ENCODE data around the gene CDK6.
"Not testable (repeated sequence)": the region's sequence is repeated elsewhere in the genome, so short reads cannot be mapped to it uniquely, and the experiment has no call there.

Gene CDK6

GRCh38 chr7:92614660-92615174 is 221.7 kb downstream of the CDK6 start:
- no peak for DNase-seq

GRCh38 chr7:92613720-92614119 is 222.7 kb downstream of the CDK6 start:
- DNase-seq, result no peak

GRCh38 chr7:92613214-92613613 is 223.2 kb downstream of the CDK6 start:
- no peak for DNase-seq

- DNase-seq, result no peak
Observed at GRCh38 chr7:92612501-92612900, 223.9 kb downstream of the CDK6 start.

GRCh38 chr7:92611735-92612134 is 224.6 kb downstream of the CDK6 start:
- no peak for DNase-seq

- DNase-seq, result peak; percentile 7
Observed at GRCh38 chr7:92609921-92610518, 226.4 kb downstream of the CDK6 start.

- DNase-seq, result no peak
Observed at GRCh38 chr7:92608380-92609322, 227.7 kb downstream of the CDK6 start.

GRCh38 chr7:92606985-92607384 is 229.4 kb downstream of the CDK6 start:
- no peak for DNase-seq

GRCh38 chr7:92604517-92604916 is 231.9 kb downstream of the CDK6 start:
- not testable (repeated sequence) for DNase-seq

GRCh38 chr7:92603089-92603445 is 233.3 kb downstream of the CDK6 start:
- no peak for DNase-seq

GRCh38 chr7:92602352-92603088 is 233.9 kb downstream of the CDK6 start:
- DNase-seq, result no peak

GRCh38 chr7:92598310-92598981 is 237.9 kb downstream of the CDK6 start:
- no peak for DNase-seq

GRCh38 chr7:92595281-92595680 is 241.1 kb downstream of the CDK6 start:
- DNase-seq, result no peak

- DNase-seq, result no peak
Observed at GRCh38 chr7:92594746-92595145, 241.6 kb downstream of the CDK6 start.

- DNase-seq, result no peak
Observed at GRCh38 chr7:92590711-92591310, 245.6 kb downstream of the CDK6 start.

GRCh38 chr7:92589056-92589455 is 247.3 kb downstream of the CDK6 start:
- no peak for DNase-seq

- DNase-seq, result no peak
Observed at GRCh38 chr7:92588561-92588960, 247.8 kb downstream of the CDK6 start.

- no peak for DNase-seq
Observed at GRCh38 chr7:92586841-92587240, 249.5 kb downstream of the CDK6 start.

GRCh38 chr7:92586403-92586802 is 250.0 kb downstream of the CDK6 start:
- no peak for DNase-seq

- DNase-seq, result no peak
Observed at GRCh38 chr7:92584953-92585352, 251.4 kb downstream of the CDK6 start.

GRCh38 chr7:92582948-92583347 is 253.4 kb downstream of the CDK6 start:
- no peak for DNase-seq

- no peak for DNase-seq
Observed at GRCh38 chr7:92576296-92576695, 260.1 kb downstream of the CDK6 start.

All from KG1 (cell line).